ENCODE data around the gene CTNS.
"Not testable (repeated sequence)": the region's sequence is repeated elsewhere in the genome, so short reads cannot be mapped to it uniquely, and the experiment has no call there.

Gene CTNS

DNA sequence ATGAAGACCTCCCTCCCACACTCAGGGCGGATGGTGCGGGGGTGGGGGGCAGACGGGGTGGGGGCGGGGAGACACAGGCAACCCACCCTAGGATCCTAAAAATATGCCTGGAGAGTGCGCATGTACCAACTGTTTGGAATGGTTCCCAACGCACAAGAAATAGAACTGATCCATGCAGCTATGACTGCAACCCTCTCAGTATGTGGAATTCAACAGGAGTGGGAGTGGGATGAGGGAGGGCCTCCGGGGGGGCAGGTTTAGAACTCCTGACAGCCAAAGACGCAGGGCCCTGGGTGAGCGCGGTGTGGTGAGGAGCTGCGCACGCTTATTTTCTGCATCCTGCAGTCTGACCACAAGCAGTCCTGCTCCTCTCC is 60.5 kb downstream of the CTNS start:
- DNase-seq = no peak
- in situ Hi-C loops (cut with MboI; ENCODE audit: low pct_unique_long_range_greater_than_20kb, low sequenced_read_pairs) = no loop called here

DNA sequence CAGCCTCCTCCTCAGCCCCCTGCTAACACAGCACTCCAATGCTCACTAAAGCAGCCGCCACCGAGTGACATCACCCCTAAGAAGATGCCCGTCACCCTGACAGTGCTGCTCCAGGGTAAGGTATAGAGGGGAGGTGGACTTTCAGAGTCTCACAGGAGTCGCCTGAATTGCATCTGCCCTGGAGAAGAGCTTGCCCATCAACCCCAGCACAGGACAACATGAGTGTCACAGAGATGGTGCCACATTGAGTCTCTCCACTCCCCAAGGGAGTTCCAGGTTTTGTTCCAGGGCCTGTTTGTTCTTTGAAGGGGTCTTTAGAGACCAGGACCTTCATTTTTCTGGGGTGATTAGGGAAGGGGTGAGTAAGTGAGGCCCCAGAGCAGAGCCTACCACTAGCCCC is 61.6 kb downstream of the CTNS start:
- DNase-seq = no peak
- in situ Hi-C loops (cut with MboI; ENCODE audit: low pct_unique_long_range_greater_than_20kb, low sequenced_read_pairs) = no loop called here

DNA sequence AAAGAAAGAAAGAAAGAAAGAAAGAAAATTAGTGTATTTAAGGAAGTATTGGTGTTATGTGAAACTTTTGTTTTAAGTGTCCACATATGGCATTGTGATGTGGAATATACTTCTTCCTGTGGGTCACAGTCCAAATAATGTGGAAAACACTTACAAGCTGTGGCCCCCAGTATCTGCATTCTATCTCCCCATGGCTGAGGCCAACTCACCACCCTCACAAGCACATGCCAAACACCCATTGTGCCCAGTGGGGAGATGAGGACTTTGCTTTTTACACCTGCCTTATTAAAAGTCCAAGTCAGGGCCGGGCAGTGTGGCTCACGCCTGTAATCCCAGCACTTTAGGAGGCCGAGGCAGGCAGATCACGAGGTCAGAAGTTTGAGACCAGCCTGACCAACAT is 63.4 kb downstream of the CTNS start:
- in situ Hi-C loops (cut with MboI; ENCODE audit: low pct_unique_long_range_greater_than_20kb, low sequenced_read_pairs) = no loop called here
- no peak for DNase-seq

DNA sequence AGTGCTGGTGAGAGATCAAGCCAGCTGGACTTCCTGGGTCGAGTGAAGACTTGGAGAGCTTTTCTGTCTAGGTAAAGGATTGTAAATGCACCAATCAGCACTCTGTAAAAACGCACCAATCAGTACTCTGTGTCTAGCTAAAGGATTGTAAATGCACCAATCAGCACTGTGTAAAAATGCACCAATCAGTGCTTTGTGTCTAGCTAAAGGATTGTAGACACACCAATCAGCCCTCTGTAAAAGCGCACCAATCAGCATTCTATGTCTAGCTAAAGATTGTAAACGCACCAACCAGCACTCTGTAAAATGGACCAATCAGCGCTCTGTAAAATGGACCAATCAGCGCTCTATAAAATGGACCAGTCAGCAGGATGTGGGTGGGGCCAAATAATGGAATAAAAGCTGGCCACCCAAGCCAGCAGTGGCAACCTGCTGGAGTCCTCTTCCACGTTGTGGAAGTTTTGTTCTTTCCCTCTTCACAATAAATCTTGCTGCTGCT is 65.5 kb downstream of the CTNS start:
- in situ Hi-C loops (cut with MboI; ENCODE audit: low pct_unique_long_range_greater_than_20kb, low sequenced_read_pairs); DNase-seq: not testable (repeated sequence)

DNA sequence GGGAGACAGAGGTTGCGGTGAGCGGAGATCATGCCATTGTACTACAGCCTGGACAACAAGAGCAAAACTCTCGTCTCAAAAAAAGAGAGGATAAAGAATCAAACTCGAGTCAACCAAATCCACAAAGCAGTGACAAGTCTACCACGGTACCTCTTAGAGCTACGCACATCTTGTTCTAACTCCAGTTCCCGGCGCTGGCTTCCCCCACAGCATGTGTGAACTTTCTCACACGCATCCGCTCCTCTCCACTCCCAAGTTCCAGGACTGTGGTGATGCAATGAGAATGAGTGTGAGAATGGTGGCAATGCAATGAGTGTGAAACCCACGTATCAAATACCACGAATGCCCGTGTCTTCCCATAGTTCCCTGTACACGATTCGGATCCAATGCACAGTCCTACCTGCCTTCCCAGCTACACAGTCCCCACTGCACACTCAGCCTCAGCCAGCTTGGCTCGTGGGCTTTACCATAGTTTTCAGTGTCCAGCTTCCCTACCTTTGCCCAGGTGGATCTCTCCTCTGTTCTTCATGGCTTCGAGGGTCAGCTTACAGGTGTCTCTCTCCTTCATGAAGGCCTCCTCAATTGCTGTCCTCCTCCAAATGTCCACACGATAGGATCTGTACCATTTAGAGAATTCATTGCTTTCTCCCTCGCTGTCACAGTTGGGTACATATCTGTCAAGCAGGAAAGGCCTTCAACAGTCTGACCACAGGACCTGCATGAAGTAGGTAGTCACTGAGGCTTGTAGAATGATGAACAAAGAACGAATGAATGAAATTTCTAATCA is 68.6 kb downstream of the CTNS start:
- in situ Hi-C loops (cut with MboI; ENCODE audit: low pct_unique_long_range_greater_than_20kb, low sequenced_read_pairs) = no loop called here
- DNase-seq = no peak

DNA sequence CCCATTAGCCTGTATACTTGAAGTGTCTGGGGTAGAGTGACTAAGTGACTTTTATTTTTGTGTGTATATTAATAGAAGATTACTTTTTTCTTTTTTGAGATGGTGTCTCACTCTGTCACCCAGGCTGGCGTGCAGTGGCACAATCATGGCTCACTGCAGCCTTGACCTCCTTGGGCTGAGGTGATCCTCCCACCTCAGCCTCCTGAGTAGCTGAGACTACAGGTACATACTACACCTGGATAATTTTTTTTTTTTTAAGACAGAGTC is 69.1 kb downstream of the CTNS start:
- in situ Hi-C loops (cut with MboI; ENCODE audit: low pct_unique_long_range_greater_than_20kb, low sequenced_read_pairs); DNase-seq: not testable (repeated sequence)

DNA sequence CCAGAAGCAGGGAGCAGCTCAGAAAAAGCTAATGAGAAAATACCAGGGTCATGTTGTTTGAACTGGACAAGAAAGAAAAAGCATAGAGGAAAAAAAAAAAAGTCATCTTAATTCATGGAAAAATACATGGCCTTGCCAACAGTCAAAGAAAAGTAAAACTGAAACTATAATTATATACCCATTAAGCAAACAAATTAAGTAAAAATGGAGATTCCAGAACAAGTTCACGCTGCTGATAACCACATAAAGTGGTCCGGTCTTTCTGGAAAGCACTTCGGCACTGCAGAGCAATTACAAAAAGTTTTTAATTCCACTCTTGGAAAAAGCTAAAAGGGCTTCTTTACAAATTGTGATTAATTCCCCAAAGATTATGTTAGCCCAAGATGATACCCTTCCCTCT is 71.8 kb downstream of the CTNS start:
- DNase-seq = no peak
- in situ Hi-C loops (cut with MboI; ENCODE audit: low pct_unique_long_range_greater_than_20kb, low sequenced_read_pairs) = no loop called here

DNA sequence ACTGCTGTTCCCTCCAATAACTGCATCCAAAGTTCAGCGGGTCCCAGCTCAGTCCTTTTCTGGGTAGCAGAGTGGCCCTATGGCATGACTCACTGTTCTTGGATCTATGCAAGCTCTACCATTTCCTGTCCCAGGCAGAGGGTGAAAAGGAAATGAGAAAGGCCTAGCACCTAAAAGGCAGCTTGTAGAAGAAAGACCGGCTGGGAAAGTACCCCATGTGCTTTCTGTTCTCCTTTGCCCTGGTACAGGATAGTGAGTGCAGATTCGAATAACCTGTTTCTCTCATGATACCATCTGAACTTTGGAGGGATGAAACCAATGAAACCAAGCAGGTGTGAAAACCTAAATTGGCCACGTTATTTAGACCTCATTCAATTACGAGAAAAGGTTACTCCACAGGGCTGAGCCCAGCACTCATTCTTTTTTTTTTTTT is 74.4 kb downstream of the CTNS start:
- no peak for DNase-seq
- in situ Hi-C loops (cut with MboI; ENCODE audit: low pct_unique_long_range_greater_than_20kb, low sequenced_read_pairs) = no loop called here

Data from KBM-7 (cell line).